HG02571 (cell line): ENCODE results near the gene SLC24A1.

Experiments
- ATAC-seq: cut with Tn5 transposase; IDR thresholded peaks from one replicate; pipeline ENCODE4 v1.9.1; 2021; ENCODE audit warnings: mild to moderate bottlenecking, moderate library complexity; ENCODE audit not compliant: unreplicated experiment

SLC24A1 gene

DNA sequence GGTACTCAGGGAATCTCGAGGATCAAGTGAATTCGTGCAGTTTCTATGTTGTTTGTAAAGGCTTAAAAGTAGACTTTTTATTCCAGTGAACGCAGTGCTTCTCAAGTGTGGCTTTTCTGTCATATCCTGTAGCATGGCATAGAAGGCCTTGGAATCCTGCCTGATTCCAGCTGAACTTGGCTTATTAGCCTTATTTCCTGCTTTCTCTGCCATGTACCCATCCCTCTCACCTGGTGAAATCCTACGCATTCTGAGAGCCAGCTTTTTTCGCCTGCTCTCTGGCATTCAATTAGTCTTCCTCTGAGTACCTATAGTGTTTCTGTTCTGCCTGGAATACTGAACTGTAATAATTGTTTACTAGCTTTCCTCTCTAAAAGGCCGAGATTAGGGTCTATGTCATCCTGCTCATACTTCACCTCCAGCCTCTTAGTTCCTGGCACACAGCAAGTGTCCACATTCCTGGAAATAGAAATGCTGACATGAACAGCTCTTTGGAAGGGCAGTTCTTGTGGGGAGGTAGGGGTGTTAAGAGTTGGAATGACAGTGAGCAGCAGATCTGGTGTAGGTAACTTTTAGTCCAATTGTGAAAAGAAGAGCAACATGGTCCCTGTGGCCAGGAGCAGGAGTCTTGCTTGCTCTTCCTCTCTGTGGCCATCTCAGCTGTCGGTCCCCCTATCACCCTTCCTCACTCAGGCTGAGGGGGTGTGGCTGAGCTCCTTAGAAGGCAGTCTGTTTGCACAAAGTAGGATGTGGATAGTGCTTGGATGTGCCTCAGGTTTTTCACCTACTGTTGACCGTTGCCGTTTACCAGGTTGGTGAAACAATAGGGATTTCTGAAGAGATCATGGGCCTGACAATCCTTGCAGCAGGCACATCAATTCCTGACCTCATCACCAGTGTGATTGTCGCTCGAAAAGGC is 30.4 kb downstream of the SLC24A1 start:
- ATAC-seq = no peak

DNA sequence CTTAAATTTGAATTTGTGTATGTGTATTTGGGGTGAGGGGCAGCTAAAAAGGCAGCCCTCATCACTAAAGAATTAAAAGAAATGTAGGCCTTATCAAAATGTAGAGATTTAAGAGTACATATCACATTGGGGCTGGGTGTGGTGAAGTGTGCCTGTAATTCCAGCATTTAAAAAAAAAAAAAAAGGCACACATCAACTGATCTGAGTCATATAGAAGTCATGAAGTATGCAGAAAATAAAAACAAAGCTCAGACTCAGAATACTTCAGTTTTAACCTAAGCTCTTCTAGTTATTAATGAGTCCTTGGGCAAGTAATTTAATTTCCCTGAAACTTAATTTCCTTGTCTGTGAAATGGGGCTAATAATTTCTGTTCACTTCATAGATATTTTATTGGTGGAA is 31.6 kb downstream of the SLC24A1 start:
- ATAC-seq = no peak

- no peak for ATAC-seq
Measured at GRCh38 chr15:65653801-65654521, 32.2 kb downstream of the SLC24A1 start.

DNA sequence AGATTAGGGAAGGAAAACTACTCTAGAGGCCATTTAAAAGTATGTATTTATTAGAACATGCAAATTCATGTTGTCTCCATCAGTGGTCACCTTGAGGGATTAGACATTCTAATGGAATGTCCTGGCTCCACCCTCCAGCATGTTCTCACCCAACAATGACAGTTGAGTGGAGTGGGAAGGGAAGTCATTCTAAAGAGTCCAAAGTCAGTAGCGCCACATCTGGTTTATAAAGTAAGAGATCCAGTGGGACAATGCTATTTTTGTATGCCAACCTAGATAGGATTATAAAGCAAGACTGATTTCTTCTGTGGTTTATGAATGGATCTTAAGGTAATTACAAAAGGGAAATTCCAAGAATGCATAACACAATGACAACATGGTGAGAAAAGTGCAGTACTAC is 33.3 kb downstream of the SLC24A1 start:
- ATAC-seq = no peak

- ATAC-seq = no peak
Measured at GRCh38 chr15:65655457-65655856, 33.7 kb downstream of the SLC24A1 start.

- no peak for ATAC-seq
Measured at GRCh38 chr15:65659502-65660052, 37.8 kb downstream of the SLC24A1 start.

DNA sequence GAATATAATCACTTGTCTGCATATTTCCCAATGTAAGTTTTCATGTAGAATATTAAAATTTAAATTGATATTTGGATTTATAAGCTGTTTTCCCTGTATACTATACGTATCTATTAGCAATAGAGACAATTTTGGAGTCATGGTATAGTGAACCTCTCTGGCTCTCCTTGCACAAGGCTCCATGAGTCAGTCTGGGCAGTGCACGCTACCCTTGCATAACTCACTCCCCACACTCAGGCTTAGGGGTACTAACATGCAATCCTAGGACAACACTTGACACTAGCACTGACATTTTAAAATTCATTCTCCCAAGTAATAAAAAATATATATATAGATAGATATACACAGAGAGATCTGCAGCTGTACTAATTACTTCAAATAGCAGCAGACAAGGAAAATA is 39.2 kb downstream of the SLC24A1 start:
- no peak for ATAC-seq

DNA sequence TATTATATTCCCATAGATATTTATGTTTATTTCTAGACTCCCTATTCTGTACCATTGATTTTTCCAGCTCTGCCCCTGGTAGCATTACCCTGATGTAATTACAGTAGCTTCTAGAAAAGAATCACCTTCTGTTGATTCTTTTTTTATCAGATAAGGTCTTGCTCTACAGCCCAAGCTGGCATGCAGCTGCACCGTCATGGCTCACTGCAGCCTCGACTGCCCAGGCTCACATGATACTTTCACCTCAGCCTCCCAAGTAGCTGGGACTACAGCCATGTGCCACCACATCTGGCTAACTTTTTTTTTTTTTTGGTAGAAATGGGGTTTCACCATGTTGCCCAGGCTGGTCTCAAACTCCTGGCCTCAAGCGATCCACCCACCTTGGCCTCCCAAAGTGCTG is 41.8 kb downstream of the SLC24A1 start:
- ATAC-seq = no peak

GRCh38 chr15:65666257-65666656 is 44.5 kb downstream of the SLC24A1 start:
- no peak for ATAC-seq

DNA sequence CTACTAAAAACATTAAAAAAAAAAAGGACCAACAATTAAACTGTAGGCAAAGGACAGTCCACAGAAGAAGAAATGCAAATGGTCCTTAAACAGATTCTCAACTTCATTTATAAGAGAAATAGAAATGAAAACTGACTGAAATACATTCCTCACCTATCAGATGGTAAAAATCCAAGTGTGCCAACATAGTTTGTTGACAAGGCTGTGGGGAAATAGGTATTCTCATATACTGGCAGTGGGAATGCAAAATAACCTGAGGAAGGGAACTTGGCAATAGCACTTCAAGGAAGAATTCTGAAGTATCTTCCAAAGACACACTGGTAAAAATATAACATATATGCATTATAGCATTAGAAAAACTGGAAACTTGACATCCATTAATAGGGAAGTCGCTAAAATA is 53.8 kb downstream of the SLC24A1 start:
- ATAC-seq = no peak

- no peak for ATAC-seq
Measured at GRCh38 chr15:65676123-65676522, 54.4 kb downstream of the SLC24A1 start.

GRCh38 chr15:65680544-65680943 is 58.8 kb downstream of the SLC24A1 start:
- ATAC-seq = no peak

DNA sequence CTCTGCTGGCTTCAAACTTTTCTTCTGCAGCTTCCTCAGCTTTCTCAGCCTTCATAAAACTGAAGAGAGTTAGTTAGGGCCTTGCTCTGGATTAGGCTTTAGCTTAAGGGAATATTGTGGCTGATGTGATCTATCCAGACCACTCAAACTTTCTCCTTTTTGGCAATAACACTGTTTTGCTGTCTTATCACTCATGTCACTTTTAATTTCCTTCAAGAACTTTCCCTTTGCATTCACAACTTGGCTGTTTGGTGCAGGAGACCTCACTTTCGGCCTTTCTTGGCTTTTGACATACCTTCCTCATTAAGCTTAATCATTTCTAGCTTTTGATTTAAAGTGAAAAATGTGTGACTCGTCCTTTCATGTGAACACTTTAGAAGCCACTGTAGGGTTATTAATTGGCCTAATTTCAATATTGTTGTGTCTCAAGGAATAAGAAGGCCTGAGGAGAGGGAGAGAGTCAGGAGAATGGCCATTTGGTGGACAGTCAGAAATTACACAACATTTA is 60.7 kb downstream of the SLC24A1 start:
- ATAC-seq = no peak

GRCh38 chr15:65688462-65688861 is 66.7 kb downstream of the SLC24A1 start:
- no peak for ATAC-seq

- no peak for ATAC-seq
Measured at GRCh38 chr15:65690173-65690572, 68.4 kb downstream of the SLC24A1 start.

- no peak for ATAC-seq
Measured at GRCh38 chr15:65690778-65691177, 69.0 kb downstream of the SLC24A1 start.

- ATAC-seq = no peak
Measured at GRCh38 chr15:65695081-65695480, 73.3 kb downstream of the SLC24A1 start.
